Activated CD8-positive, alpha-beta T cell treated with anti-CD3 and anti-CD28 coated beads for 36 hours (primary cell): ENCODE measurements around the gene F12. TPM values are rescaled to one million over a fixed set of nuclear protein-coding genes. Genes with fewer than 3 reads are reported as not detected.
"Not testable (repeated sequence)": the region's sequence is repeated elsewhere in the genome, so short reads cannot be mapped to it uniquely, and the experiment has no call there.

Experiments
- ATAC-seq: fragments of 200-7000 bp; cut with Tn5 transposase; one replicate; pipeline ENCODE4 v1.10.0; 2021; ENCODE audit warnings: mild to moderate bottlenecking, moderate library complexity
- CTCF ChIA-PET: fragments of 350-600 bp; sonication (Branson Sonifier 250); formaldehyde crosslinking; loops from one replicate; lab custom pipeline; 2021; ENCODE audit warnings: antibody characterized with exemption; lab: Charles Lee
- POLR2A ChIA-PET: fragments of 350-600 bp; sonication (Branson Sonifier 250); formaldehyde crosslinking; loops from one replicate; lab custom pipeline; 2021; ENCODE audit warnings: antibody characterized with exemption; lab: Charles Lee
- DNase-seq: peaks from one replicate; pipeline ENCODE4 v3.0.0-alpha.2; 2020
- H3K27ac Mint-ChIP-seq: one replicate; pipeline ENCODE4 v1.8.0; 2021; ENCODE audit warnings: mild to moderate bottlenecking, mixed read lengths
- H3K27me3 Mint-ChIP-seq: one replicate; pipeline ENCODE4 v1.8.0; 2021; ENCODE audit warnings: mixed read lengths
- H3K36me3 Mint-ChIP-seq: one replicate; pipeline ENCODE4 v1.8.0; 2021; ENCODE audit warnings: low read depth, mixed read lengths
- H3K4me1 Mint-ChIP-seq: one replicate; pipeline ENCODE4 v1.8.0; 2021; ENCODE audit warnings: low read depth, mixed read lengths
- H3K4me3 Mint-ChIP-seq: one replicate; pipeline ENCODE4 v1.8.0; 2021; ENCODE audit warnings: mild to moderate bottlenecking, moderate library complexity, mixed read lengths
- H3K9me3 Mint-ChIP-seq: one replicate; pipeline ENCODE4 v1.8.0; 2021; ENCODE audit warnings: mixed read lengths
- intact Hi-C: fragments of 100-400 bp; cut with micrococcal nuclease; formaldehyde crosslinking; loops from one replicate; pipeline ENCODE4 v1.10.0; 2022
- total RNA-seq, 2 experiments: library from RNA; stranded (reverse); gene quantifications; one replicate each; pipeline ENCODE4 v1.2.3, GENCODE V29; 2021
- TF ChIP-seq, protein P1 (sequence below): fragments of 200-600 bp; IDR thresholded peaks from one replicate; pipeline ENCODE4 v1.8.0; 2022; ENCODE audit warnings: antibody characterized with exemption, mild to moderate bottlenecking

Gene F12
- total RNA-seq, 2 experiments from 2014 or later, result 7.9 TPM

DNA sequence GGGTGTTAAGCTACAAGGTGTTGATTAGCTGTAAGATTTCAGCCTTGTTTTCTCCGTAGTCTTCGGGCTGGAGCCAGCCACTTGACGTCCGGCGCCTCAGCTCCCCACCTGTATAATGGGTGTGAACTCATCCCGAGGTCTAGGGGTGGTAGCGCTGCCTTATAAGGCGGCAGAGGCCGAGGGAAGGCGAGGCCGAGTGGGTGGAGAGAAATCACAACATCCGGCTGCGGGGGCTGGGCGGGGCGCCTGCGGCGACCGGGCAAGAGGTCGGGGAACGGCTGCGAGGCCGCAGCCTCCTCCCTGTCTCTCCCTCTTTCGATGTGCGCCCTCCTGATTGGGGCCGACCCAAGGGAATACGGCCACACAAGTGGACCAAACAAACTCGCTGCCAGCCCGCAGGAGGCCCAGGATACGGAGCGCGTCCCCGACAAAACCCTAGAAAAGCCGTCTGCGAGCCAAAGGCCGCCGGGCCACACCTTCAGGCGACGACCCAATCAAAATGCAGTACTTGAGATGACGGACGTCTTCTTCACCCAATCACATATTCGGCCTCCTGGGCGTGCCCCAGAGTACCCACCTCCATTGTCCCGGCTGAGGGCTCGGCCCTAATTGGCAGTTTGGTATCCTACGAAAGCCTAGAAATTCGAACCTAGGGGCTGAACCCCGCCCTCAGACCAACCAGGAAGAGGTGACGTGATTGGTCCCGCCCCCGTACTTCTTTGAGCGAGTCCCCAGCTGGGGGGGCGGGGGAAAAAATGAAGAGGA lies 16.6 kb upstream of the F12 start:
- Mint-ChIP-seq H3K9me3 (no peaks in the 10 kb centered on the region), H3K36me3 (peaks cover 38% of the 10 kb centered on the region), H3K27me3 (no peaks in the 10 kb centered on the region), H3K4me3 (peak overlapping the region; percentile 88), H3K27ac (peak overlapping the region; percentile 97), H3K4me1 (peaks cover 36% of the 10 kb centered on the region)
- POLR2A ChIA-PET, result interaction anchor here (0.6 to 15.2 kb wide), 17 partner anchors 8 to 123 kb away, joined by 3 to 606 read pairs (median 4); partner anchors contain the start of genes F12, LMAN2, PRELID1 and PRR7
- intact Hi-C loops, result no loop called here
- peak; percentile 79 for ATAC-seq
- TF ChIP-seq, protein P1, sequence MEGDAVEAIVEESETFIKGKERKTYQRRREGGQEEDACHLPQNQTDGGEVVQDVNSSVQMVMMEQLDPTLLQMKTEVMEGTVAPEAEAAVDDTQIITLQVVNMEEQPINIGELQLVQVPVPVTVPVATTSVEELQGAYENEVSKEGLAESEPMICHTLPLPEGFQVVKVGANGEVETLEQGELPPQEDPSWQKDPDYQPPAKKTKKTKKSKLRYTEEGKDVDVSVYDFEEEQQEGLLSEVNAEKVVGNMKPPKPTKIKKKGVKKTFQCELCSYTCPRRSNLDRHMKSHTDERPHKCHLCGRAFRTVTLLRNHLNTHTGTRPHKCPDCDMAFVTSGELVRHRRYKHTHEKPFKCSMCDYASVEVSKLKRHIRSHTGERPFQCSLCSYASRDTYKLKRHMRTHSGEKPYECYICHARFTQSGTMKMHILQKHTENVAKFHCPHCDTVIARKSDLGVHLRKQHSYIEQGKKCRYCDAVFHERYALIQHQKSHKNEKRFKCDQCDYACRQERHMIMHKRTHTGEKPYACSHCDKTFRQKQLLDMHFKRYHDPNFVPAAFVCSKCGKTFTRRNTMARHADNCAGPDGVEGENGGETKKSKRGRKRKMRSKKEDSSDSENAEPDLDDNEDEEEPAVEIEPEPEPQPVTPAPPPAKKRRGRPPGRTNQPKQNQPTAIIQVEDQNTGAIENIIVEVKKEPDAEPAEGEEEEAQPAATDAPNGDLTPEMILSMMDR, result no peak
- CTCF ChIA-PET, result interaction anchor here (0.7 to 10.5 kb wide), 9 partner anchors 13 to 108 kb away, joined by 3 to 159 read pairs (median 6); partner anchors contain the start of genes F12 and PFN3
- DNase-seq, result peak; percentile 100

DNA sequence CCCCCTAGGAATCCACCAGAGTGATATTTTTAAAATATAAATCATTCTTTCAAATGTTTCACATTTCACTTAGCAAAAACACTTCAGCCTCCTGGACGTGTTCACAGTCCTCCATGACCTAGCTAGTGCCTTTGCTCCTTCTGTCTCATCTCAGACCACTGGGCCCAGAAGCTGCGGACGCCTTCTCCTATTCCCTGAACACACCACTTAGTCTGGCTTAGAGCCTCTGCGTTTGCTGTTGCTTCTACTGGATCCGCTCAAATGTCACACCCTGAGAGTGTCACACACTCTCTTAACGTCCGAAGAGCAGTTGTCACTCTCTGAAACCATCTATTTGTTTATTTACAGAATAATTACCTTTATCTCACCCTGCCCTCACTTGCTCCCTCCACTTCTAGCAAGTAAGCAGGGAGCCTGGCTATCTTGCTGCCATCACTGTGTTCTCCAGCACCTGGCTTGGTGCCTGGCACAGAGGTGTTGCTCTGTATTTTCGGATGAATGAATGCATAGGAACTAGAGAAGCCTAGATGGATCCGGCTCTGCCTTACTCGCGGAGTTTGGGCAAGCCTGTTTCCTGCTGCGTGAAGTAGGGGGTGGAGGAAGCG lies 15.9 kb upstream of the F12 start:
- peak overlapping the region; percentile 88 for H3K4me3 Mint-ChIP-seq
- ATAC-seq (no peak), DNase-seq (no peak)
- H3K27ac Mint-ChIP-seq, result peak overlapping the region; percentile 97
- POLR2A ChIA-PET, result interaction anchor here (0.8 to 15.2 kb wide), 8 partner anchors 9 to 74 kb away, joined by 3 to 606 read pairs (median 6); partner anchors contain the start of genes F12, LMAN2 and PRR7
- TF ChIP-seq, protein P1, result no peak
- CTCF ChIA-PET, result interaction anchor here (1.2 to 10.5 kb wide), 4 partner anchors 20 to 36 kb away, joined by 5 to 159 read pairs (median 8); partner anchors contain the start of genes F12 and PFN3
- no peaks in the 10 kb centered on the region for H3K9me3 Mint-ChIP-seq
- intact Hi-C loops, result no loop called here
- H3K36me3 Mint-ChIP-seq, result peaks cover 33% of the 10 kb centered on the region
- H3K27me3 Mint-ChIP-seq, result no peaks in the 10 kb centered on the region
- peaks cover 29% of the 10 kb centered on the region for H3K4me1 Mint-ChIP-seq

- POLR2A ChIA-PET, result interaction anchor here (1.1 to 15.2 kb wide), 3 partner anchors 11 to 22 kb away, joined by 5 to 606 read pairs (median 8); partner anchors contain the start of gene PRR7
- H3K27ac Mint-ChIP-seq, result no peak overlapping the region
- H3K27me3 Mint-ChIP-seq, result no peaks in the 10 kb centered on the region
- H3K9me3 Mint-ChIP-seq, result no peaks in the 10 kb centered on the region
- no peak overlapping the region for H3K4me3 Mint-ChIP-seq
- TF ChIP-seq, protein P1, result no peak
- CTCF ChIA-PET, result interaction anchor here (1.0 to 10.5 kb wide), 5 partner anchors 9 to 78 kb away, joined by 3 to 159 read pairs (median 6); partner anchors contain the start of genes F12 and PFN3
- DNase-seq (no peak), ATAC-seq (no peak)
- intact Hi-C loops, result no loop called here
- peaks cover 17% of the 10 kb centered on the region for H3K36me3 Mint-ChIP-seq
- peaks cover 14% of the 10 kb centered on the region for H3K4me1 Mint-ChIP-seq
Observed at GRCh38 chr5:177423671-177424070, 14.3 kb upstream of the F12 start.

GRCh38 chr5:177421062-177421798 lies 11.9 kb upstream of the F12 start:
- POLR2A ChIA-PET, result interaction anchor here (1.2 to 15.2 kb wide), 5 partner anchors 10 to 73 kb away, joined by 3 to 606 read pairs (median 5); partner anchors contain the start of gene PRR7
- Mint-ChIP-seq H3K4me1 (peaks cover 14% of the 10 kb centered on the region), H3K27ac (no peak overlapping the region), H3K36me3 (no peaks in the 10 kb centered on the region), H3K4me3 (no peak overlapping the region), H3K9me3 (no peaks in the 10 kb centered on the region), H3K27me3 (no peaks in the 10 kb centered on the region)
- TF ChIP-seq, protein P1, result no peak
- CTCF ChIA-PET, result interaction anchor here (1.2 to 10.5 kb wide), 2 partner anchors 16 to 34 kb away, joined by 4 to 159 read pairs; partner anchors contain the start of genes F12 and PFN3
- ATAC-seq, result no peak
- DNase-seq, result no peak
- intact Hi-C loops, result no loop called here

GRCh38 chr5:177420472-177420871 lies 11.1 kb upstream of the F12 start:
- DNase-seq, H3K9me3 Mint-ChIP-seq, H3K27ac Mint-ChIP-seq, H3K4me3 Mint-ChIP-seq, ATAC-seq, H3K27me3 Mint-ChIP-seq, intact Hi-C loops, H3K36me3 Mint-ChIP-seq: not testable (repeated sequence)
- ChIA-PET POLR2A (interaction anchor here (2.4 to 15.2 kb wide), 2 partner anchors 16 to 25 kb away, joined by 5 to 606 read pairs; partner anchors contain the start of gene PRR7), CTCF (interaction anchor here (1.0 to 10.5 kb wide), 2 partner anchors 16 to 37 kb away, joined by 3 to 159 read pairs; partner anchors contain the start of genes F12 and PFN3)
- peaks cover 13% of the 10 kb centered on the region for H3K4me1 Mint-ChIP-seq
